HG03342 (cell line): Measurements from ENCODE around the gene ATP2B1.
A peak's percentile ranks its signal among the peaks of the same experiment; 100 is the strongest.
"Not testable (repeated sequence)": the region's sequence is repeated elsewhere in the genome, so short reads cannot be mapped to it uniquely, and the experiment has no call there.

Experiments
- ATAC-seq: cut with Tn5 transposase; IDR thresholded peaks from one replicate; pipeline ENCODE4 v1.9.1; 2021; ENCODE audit warnings: mild to moderate bottlenecking, moderate library complexity; ENCODE audit not compliant: unreplicated experiment

ATP2B1 gene

GRCh38 chr12:89717759-89718523 is 9.3 kb upstream of the ATP2B1 start:
- ATAC-seq: no peak

DNA sequence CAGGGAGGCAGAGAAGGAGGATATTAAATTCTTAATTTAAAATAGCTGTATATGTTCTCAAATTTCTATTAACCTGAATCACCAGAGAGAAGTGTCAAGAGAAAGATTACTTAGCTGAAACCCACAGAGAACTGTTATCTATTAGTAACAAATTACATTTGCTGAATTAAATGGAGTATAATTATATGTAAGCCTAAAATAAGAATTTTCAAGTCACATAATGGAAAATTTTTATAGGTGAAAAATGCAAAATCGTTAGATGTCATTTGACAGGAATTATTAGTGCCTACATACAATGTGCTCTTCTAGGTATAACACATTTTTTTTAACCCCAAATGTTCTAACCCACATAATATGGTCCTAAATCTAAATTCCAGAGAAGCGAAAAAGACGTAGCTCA is 4.1 kb upstream of the ATP2B1 start:
- no peak for ATAC-seq

GRCh38 chr12:89710873-89711750 is 2.5 kb upstream of the ATP2B1 start:
- no peak for ATAC-seq

- no peak for ATAC-seq
Measured at GRCh38 chr12:89709995-89710872, 1.6 kb upstream of the ATP2B1 start.

DNA sequence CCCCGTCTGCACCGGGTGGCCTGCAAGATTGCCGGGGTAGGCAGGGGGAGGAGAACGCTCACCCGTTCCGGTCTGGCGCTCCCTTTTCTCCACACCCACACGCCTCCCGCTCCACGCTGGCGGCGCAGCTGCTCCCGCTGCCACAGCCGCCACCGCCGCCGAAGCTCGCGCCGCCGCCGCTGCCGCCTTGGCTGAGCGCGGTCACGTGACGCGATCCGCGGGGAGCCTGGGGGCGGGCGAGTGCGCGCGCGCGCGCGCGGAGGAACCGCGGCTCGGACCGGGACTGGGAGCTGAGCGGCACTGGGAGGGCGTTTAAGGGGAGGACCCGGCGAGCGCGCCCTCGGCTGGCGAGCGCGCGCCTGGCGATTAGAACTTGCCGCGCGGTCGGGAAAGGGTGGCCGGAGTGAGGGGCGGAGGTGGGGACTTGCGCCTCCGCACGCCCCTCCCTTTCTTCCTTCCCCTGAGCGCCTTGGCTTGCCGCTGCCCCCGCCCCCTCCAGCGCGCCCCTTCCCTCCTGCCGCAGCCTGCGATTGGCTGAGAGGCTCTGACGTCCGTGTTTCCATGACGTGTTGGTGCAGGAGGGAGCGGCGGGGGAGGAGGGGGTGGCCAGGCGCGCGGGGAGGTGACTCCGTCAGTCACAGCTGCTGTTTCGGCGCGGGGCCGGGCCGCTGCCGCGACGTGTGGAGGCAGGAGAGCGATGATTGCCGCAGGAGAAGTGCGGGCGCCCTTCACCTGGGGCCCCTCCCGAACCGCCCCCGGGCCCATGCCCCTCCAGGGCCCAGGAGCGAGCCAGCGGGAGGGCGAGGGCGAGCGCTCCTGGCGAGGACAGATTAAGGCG is 738 bp upstream of the ATP2B1 start:
- peak; percentile 68 for ATAC-seq

GRCh38 chr12:89707703-89708564 is 704 bp downstream of the ATP2B1 start:
- no peak for ATAC-seq

DNA sequence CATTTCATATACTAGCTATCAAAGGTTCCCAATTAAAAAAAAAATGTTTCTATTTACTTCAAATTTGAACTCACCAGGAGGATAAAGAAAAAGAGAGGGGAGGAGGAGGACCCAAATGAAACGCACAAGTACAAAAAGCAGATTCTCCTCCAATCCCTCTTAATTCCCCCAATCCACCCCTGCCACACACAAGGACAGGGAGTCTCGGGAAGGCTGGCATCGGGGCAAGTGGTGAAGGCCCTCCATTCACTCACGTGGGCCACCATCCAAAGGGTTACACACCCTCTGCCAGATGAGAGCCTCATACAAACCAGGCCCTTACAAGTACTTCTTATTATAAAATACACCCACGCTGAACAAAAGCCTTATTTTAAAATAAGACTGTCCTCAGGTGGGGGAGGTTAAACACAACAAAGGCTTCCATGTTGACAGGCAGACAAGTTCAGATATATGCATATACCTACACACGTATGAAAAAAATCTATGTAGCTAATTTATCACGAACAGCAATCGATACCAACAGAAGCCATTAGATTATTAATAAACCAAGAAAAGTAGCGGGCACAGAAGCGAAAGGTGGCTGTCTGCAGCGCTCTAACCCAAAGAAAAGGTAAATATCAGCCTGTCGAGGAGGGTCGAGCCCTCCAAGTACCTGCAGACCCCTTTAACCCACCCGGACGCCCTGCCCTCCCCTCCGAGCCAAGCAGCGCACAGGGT is 1.5 kb downstream of the ATP2B1 start:
- no peak for ATAC-seq

- ATAC-seq: no peak
Measured at GRCh38 chr12:89706551-89706950, 2.1 kb downstream of the ATP2B1 start.

- ATAC-seq: no peak
Measured at GRCh38 chr12:89704457-89704856, 4.2 kb downstream of the ATP2B1 start.

GRCh38 chr12:89703768-89704167 is 4.9 kb downstream of the ATP2B1 start:
- no peak for ATAC-seq

- ATAC-seq: no peak
Measured at GRCh38 chr12:89702503-89702902, 6.1 kb downstream of the ATP2B1 start.

DNA sequence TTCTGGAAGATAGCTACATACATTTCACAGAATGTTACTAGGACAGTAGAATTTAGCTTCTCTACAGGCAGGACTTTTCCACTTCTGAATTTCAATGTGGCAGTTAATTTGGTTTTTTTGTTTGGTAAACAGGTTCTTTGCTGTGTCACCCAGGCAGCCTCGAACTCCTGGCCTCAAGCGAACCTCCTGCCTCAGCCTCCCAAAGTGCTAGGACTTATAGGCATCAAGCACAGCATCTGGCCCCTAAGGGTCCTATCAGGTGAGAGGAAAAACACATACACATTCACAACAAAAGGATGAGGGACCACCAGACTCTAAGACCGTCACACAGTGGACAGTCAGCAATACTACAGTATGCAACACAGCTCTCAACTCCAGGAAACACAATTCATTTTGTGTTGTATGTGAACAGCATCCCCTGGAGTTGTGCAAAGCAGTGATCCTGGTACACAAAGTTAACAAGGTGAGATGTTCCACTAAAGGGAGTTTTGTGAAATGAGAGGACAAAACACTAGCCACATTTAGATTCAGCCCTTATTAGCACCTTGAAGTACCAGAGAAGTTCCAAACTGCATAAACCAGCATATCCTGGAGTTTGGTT is 6.9 kb downstream of the ATP2B1 start:
- ATAC-seq: no peak

DNA sequence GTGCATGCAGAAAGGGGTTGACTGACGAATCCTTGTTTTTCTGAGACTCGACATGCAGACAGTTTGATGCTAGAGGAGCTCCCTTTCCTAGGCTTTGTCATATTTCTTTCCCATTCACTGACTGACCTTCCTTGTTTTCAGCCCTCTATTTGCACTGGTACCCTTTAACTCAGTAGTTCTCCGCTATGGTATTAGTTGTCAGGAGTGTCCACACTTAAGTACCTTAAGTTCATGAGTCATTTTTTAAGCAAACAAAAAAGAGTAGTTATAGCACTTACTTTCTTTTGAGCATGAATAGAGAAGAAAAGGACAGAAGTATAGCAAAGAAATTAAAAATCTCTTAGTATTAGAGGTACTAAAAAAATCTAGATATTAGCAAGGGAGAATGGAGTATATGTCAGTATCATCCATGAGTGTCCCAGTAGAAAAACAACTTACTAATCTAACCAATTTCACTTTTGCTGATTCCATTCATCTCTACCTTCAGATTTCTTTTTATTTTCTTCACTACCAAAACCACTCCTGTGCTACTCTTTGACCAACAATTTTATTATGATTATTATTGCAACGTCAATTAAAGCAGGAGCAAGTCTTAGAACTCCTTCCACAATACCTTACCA is 8.3 kb downstream of the ATP2B1 start:
- no peak for ATAC-seq

- no peak for ATAC-seq
Measured at GRCh38 chr12:89698607-89699006, 10.0 kb downstream of the ATP2B1 start.

DNA sequence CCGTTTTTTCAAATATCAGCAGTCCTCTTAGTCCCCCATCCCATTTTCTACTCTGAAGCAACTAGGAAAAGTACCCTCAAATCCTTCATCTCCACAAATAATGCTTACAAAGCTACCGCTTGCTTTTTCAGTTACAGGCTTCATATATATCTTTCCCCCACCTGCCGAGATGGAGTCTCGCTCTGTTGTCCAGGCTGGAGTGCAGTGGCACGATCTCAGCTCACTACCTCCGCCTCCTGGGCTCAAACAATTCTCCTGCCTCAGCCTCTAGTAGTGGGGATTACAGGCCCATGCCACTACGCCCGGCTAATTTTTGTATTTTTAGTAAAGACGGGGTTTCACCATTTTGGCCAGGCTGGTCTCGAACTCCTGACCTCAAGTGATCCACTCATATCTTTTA is 10.9 kb downstream of the ATP2B1 start:
- ATAC-seq: not testable (repeated sequence)

DNA sequence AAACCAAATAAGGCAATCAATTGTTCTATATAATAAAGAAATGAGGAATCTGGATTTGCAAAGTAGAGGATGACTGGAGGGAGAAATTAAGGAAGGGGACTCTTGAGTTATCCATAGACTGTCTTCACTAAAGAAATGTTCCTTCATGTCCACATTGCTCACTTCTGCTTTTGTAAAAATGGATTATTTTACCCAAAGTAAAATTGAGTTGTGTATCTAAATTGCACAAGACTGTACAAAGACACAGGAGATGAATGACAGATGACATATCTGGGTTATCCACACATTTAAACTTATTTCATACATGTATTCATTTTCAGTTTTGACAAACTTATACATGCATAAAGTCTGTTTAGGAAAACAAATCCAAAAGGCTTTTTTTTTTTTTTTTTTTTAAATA is 11.3 kb downstream of the ATP2B1 start:
- no peak for ATAC-seq

GRCh38 chr12:89695830-89696229 is 12.8 kb downstream of the ATP2B1 start:
- peak; percentile 55 for ATAC-seq

DNA sequence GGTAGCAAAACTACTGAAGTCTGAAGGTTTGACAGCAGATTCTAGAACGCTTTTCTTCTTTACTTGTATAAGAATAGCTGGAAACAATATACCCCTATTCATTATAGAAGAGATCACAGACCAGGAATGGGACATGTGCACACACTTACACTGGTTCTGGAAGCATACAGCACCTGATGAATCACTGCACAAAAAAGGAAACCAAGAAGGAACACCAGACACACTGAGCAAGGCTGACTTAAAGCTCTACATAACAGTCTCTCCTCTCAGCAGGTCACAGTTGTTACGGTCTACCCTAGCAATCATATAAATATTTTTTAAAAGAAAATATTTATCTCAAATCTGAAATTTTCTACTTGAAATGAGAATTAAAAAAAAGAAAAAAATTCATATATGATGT is 13.5 kb downstream of the ATP2B1 start:
- no peak for ATAC-seq
